ENCODE measurements around the gene SULT1C3. TPM values are rescaled to one million over a fixed set of nuclear protein-coding genes. Genes with fewer than 3 reads are reported as not detected.

SULT1C3 gene
- total RNA-seq, 1 donor from 2014 or later = not detected

GRCh38 chr2:108304975-108305374 lies 65.2 kb downstream of the SULT1C3 start:
- DNase-seq (ENCODE audit: low spot score) = no peak

- no peak for DNase-seq (ENCODE audit: low spot score)
These were observed 66.1 kb downstream of the SULT1C3 start for GRCh38 chr2:108305901-108306300.

DNA sequence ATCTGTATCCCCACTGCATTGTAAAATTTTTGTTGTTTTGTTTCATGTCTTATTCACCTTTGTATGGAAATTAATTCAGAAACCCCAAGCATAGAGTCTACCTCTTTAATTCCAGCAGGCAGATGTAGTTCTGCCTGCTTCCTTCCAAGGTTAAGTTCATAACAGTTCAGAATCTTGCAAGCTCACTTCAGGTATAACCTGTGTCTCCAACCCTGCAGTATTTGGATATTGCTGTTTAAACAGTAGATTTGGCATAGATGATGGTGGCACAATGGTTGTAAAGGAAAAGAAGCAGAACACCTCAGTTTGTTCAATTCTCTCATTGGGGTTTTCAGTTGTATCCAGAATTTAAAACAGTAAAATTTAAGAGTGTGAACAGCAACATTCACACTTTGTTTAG lies 70.1 kb downstream of the SULT1C3 start:
- DNase-seq (ENCODE audit: low spot score) = no peak

Other genes starting within 250 kb of the SULT1C3 start
- gene SULT1C2, start 48.9 kb downstream of the SULT1C3 start, total RNA-seq (ENCODE audit: insufficient read depth, low replicate concordance) = 6.5 TPM
- 17.1 TPM for gene SULT1C4, start 138.0 kb downstream of the SULT1C3 start, total RNA-seq (ENCODE audit: insufficient read depth, low replicate concordance)
- 75.6 TPM for gene GCC2, start 209.2 kb downstream of the SULT1C3 start, total RNA-seq (ENCODE audit: insufficient read depth, low replicate concordance)